ENCODE results near the gene ULK2.

The ULK2 gene

DNA sequence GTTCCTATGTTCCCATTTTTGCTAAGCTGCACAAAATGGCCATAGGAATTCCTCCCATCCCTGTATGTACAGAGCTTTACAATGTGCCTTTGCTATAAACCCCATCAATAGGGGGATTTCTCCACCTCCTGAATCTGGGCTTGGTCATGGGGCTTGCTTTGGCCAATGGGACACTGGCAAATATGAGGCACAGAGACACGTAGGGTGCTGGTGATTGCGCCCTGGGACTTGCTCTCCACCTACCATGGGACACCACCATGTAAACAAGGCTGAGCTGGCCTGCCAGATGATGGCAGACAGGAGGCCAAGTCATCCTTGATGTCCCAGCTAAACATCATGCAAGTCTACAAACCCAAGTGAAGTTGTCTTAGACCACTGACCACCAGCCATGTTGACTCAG, 104.3 kb downstream of the ULK2 start:
- in situ Hi-C loops (cut with MboI; ENCODE audit: low sequenced_read_pairs, unreplicated experiment): loop anchor here (5.0 to 10.0 kb wide), 2 partner anchors 246 to 399 kb away; partner anchors contain the start of gene B9D1
- DNase-seq (ENCODE audit: low spot score): peak; percentile 16
- TF ChIP-seq, protein P1, sequence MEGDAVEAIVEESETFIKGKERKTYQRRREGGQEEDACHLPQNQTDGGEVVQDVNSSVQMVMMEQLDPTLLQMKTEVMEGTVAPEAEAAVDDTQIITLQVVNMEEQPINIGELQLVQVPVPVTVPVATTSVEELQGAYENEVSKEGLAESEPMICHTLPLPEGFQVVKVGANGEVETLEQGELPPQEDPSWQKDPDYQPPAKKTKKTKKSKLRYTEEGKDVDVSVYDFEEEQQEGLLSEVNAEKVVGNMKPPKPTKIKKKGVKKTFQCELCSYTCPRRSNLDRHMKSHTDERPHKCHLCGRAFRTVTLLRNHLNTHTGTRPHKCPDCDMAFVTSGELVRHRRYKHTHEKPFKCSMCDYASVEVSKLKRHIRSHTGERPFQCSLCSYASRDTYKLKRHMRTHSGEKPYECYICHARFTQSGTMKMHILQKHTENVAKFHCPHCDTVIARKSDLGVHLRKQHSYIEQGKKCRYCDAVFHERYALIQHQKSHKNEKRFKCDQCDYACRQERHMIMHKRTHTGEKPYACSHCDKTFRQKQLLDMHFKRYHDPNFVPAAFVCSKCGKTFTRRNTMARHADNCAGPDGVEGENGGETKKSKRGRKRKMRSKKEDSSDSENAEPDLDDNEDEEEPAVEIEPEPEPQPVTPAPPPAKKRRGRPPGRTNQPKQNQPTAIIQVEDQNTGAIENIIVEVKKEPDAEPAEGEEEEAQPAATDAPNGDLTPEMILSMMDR (IDR thresholded peaks at IDR 0.05; ENCODE audit: borderline replicate concordance, control extremely low read depth, extremely low read depth, insufficient read depth, missing control alignments): no peak

DNA sequence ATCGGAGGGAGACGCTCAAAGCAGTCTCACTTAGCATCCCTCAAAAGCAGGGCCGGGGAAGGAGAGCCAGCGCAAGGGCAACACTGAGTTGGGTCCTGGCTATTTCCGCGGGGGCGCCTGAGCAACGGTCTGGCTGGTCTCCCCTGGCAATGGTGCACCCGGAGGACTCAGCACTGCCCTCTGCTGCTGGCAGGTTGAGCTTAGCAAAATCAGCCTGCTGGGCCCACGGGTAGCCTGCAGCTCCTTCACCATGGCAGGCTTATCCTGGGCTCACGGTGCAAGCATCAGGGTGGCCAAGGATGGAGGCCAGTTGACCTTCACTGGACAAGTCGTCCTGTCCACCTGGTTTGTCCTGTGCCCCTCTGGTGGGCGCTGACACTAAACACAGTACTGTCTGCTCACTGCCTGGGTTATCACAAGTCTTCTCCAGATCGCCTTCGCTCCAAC, 105.2 kb downstream of the ULK2 start:
- TF ChIP-seq, protein P1 (IDR thresholded peaks at IDR 0.05; ENCODE audit: borderline replicate concordance, control extremely low read depth, extremely low read depth, insufficient read depth, missing control alignments): peak; percentile 74
- in situ Hi-C loops (cut with MboI; ENCODE audit: low sequenced_read_pairs, unreplicated experiment): loop anchor here (5.0 to 10.0 kb wide), 2 partner anchors 245 to 398 kb away; partner anchors contain the start of gene B9D1
- peak; percentile 80 for DNase-seq (ENCODE audit: low spot score)

DNA sequence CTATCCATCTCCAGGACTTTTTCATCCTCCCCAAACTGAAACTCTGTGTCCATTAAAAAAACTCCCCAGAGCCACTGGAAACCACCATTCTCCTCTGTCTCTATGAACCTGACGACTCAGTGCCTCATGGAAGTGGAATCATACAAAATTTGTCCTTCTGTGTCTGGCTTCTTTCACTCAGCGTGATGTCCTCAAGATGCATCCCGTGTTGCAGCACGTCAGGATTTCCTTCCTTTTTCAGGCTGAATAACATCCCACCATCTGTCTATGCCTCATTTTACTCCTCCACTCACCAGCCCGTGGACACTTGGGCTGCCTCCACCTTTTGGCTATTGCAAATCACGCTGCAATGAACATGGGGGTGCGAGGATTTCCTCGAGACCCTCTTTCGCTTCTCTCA, 107.0 kb downstream of the ULK2 start:
- in situ Hi-C loops (cut with MboI; ENCODE audit: low sequenced_read_pairs, unreplicated experiment): loop anchor here (5.0 to 10.0 kb wide), 2 partner anchors 243 to 396 kb away; partner anchors contain the start of gene B9D1
- no peak for DNase-seq (ENCODE audit: low spot score)
- TF ChIP-seq, protein P1 (IDR thresholded peaks at IDR 0.05; ENCODE audit: borderline replicate concordance, control extremely low read depth, extremely low read depth, insufficient read depth, missing control alignments): no peak

DNA sequence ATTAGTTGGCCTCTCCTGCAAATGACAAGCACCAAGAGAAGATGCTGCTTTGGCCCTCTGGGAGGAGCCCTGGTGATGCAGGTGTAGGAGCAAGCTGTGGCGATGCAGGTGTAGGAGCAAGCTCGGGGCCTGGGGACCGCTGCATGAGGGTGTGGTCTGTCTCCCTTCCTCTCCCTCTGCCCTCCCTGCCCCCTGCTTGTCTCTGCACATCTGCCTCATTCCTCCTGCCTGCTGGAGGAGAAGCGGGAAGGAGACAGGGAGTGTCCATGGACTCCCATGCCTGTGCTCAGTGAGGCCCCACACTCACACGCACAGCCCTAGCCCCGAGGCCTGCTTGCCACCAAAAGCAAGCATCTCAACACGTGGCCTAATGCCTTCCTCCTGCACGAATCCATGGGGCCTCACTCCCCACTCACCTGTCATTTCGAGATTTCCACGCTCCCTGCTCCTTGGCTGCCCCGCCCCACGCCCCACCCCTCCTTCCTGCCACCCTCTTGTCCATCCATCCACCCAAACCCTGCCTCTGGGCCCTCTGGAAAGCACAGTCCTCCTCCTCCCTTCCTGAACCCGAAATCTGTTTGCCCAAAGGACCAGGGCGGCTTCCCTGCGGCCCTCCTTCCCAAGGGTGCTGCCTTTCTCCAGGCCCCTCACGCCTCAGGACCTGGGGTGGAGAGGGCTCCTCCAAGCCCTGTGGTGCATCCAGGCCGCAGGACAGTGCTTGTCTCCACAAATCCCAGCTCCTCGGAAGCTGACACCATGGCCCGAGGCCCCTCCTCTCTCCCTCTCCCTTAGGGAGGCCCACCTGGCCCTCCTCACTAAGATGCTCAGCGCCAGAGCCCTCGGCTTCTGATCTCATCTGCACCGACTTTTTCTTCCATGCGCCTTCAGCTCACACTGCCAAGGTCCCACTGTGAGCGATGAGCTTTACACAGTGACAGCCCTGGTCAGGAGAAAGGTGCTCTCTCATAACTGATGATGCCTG, 107.9 kb downstream of the ULK2 start:
- no peak for DNase-seq (ENCODE audit: low spot score)
- TF ChIP-seq, protein P1 (IDR thresholded peaks at IDR 0.05; ENCODE audit: borderline replicate concordance, control extremely low read depth, extremely low read depth, insufficient read depth, missing control alignments): no peak
- in situ Hi-C loops (cut with MboI; ENCODE audit: low sequenced_read_pairs, unreplicated experiment): loop anchor here (5.0 to 10.0 kb wide), 2 partner anchors 243 to 395 kb away; partner anchors contain the start of gene B9D1

DNA sequence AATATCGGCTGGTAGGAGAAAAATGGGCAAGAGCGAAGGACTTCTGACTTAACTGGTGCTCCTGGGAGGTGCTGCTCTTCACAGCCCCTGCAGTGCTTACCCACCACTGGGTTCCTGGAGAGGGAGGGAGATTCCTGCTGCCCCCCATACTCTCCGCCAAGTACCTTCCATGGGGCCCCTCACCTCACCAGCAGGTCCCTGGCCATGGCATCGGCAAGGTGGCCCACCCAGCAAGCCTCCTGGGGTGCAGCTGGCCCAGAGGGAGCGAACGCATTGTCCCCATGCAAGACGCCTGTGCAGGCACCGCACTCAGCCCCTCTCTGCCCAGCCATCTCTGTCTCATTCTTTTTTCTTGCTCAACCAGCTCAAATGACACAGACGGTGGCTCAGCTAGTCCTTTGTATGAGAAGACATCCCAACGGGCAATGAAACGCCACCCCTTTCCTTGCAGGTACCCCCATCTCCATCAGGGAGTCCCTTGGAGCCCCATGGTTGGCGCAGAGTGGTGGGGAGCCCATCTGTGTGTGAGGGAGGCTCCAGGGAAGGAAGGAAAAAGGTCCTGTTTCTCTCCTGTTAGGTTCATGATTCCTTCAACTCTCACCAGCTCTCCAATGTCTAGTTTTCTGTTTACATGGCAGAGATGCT, 110.1 kb downstream of the ULK2 start:
- DNase-seq (ENCODE audit: low spot score): no peak
- in situ Hi-C loops (cut with MboI; ENCODE audit: low sequenced_read_pairs, unreplicated experiment): no loop called here
- TF ChIP-seq, protein P1 (IDR thresholded peaks at IDR 0.05; ENCODE audit: borderline replicate concordance, control extremely low read depth, extremely low read depth, insufficient read depth, missing control alignments): no peak

DNA sequence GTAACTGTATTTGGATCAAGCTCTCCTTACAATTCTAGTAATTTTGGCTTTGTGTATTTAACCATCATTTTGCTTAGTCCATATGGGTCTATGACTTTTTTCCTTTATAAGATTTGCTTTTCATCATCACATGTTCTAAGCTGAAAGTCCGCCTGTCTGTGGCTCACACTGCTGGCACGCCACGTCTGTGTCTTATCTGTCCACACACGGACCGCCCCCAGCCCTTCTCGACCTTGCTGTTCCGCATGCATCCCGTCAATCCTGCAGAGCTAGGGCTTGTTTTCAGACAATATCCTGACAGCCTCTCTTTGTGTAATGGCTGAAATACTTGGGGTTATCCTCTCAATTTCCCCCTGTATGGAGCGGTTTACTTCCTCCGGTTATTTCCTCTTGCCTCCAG, 111.2 kb downstream of the ULK2 start:
- no peak for DNase-seq (ENCODE audit: low spot score)
- in situ Hi-C loops (cut with MboI; ENCODE audit: low sequenced_read_pairs, unreplicated experiment): no loop called here
- TF ChIP-seq, protein P1 (IDR thresholded peaks at IDR 0.05; ENCODE audit: borderline replicate concordance, control extremely low read depth, extremely low read depth, insufficient read depth, missing control alignments): no peak

Data from GM13976 (cell line).